HTERT RPE-1 (cell line): ENCODE results near the gene TPRA1.
"Not testable (repeated sequence)": the region's sequence is repeated elsewhere in the genome, so short reads cannot be mapped to it uniquely, and the experiment has no call there.

Source experiments
- in situ Hi-C: fragments of 300-500 bp; cut with MboI; formaldehyde crosslinking; loops from 4 replicates; pipeline ENCODE4 v1.14.3; 2020; ENCODE audit warnings: low sequenced_read_pairs

Gene TPRA1

GRCh38 chr3:127539366-127540060 lies 51.0 kb downstream of the TPRA1 start:
- in situ Hi-C loops = no loop called here

GRCh38 chr3:127538569-127538968 lies 52.0 kb downstream of the TPRA1 start:
- in situ Hi-C loops = no loop called here

GRCh38 chr3:127536830-127537812 lies 53.4 kb downstream of the TPRA1 start:
- in situ Hi-C loops = no loop called here

- in situ Hi-C loops = no loop called here
Measured at GRCh38 chr3:127535901-127536829, 54.4 kb downstream of the TPRA1 start.

- in situ Hi-C loops = no loop called here
Measured at GRCh38 chr3:127535106-127535785, 55.3 kb downstream of the TPRA1 start.

GRCh38 chr3:127534564-127534963 lies 56.0 kb downstream of the TPRA1 start:
- in situ Hi-C loops = no loop called here

GRCh38 chr3:127534161-127534451 lies 56.4 kb downstream of the TPRA1 start:
- in situ Hi-C loops = no loop called here

GRCh38 chr3:127532561-127533203 lies 57.9 kb downstream of the TPRA1 start:
- in situ Hi-C loops = no loop called here

GRCh38 chr3:127531821-127532220 lies 58.7 kb downstream of the TPRA1 start:
- in situ Hi-C loops = no loop called here

- in situ Hi-C loops = not testable (repeated sequence)
Measured at GRCh38 chr3:127530863-127531262, 59.7 kb downstream of the TPRA1 start.

- in situ Hi-C loops = no loop called here
Measured at GRCh38 chr3:127529346-127530188, 61.0 kb downstream of the TPRA1 start.

- in situ Hi-C loops = no loop called here
Measured at GRCh38 chr3:127525373-127525772, 65.2 kb downstream of the TPRA1 start.

- in situ Hi-C loops = no loop called here
Measured at GRCh38 chr3:127524296-127524896, 66.1 kb downstream of the TPRA1 start.
